ENCODE results near the gene ABHD4.
"Not testable (repeated sequence)": the region's sequence is repeated elsewhere in the genome, so short reads cannot be mapped to it uniquely, and the experiment has no call there.

The ABHD4 gene

DNA sequence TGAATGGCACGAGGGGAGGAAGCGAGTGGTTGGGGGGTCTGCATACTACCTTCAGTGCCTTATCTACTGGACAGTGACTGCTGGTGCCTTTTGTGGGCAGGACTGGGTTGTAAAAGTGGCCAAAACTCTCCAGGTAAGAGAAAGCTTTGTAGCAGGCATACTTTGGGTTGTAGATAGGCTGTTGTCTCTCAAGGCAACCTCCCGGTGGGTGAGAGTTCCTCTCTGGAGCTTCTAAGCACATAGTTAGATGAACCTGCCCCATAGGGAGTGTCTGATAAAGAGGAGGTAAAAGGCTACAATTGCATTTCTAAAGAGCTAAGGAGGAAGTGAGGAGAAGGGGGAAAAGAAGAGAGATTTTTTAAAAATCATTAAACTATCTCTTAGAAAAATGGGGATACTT, 4.9 kb upstream of the ABHD4 start:
- DNase-seq: no peak

GRCh38 chr14:22593601-22594000, 4.5 kb upstream of the ABHD4 start:
- DNase-seq: no peak

DNA sequence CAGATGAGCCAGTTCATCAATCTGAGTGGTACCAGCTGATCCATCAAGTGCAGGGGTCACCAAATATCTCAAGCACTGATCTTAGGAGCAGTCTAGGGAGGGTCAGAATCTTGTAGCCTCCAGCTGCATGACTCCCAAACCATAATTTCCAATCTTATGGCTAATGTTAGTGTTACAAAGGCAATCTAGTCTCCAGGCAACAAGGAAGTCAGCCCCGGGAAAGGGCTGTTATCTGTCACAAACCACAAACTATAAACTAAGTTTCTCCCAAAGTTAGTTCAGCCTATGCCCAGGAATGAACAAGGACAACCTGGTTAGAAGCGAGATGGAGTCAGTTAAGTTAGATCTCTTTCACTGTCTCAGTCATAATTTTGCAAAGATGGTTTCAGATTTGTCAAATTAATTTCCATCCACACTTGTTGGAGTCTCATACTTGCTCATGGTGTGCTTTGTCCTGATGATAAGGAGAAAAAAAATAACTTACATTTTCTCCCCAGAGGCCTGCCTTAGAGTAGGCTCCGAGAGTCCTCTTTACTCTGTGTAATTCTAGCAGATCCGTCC, 3.9 kb upstream of the ABHD4 start:
- DNase-seq: no peak

DNA sequence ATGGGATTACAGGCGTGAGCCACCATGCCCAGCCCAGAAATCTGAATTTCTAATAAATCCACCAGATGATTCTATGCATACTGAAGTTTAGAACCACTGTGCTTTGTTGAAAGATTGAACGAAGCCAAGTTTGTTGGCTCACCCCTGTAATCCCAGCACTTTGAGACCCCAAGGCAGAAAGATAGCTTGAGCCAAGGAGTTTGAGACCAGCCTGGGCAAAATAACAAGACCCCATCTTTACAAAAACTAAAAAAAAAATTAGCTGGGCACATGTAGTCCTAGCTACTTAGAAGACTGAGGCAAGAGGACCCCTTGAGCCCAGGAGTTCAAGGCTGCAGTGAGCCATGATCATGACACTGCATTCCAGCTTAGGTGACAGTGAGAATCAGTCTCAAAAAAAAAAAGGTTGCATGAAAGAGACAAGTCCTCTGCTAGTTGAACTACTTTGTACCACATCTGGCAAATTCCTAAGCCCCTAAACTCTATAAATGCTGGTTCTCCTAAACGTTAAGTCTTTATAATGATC, 1.7 kb upstream of the ABHD4 start:
- no peak for DNase-seq

- no peak for DNase-seq
These were observed 835 bp upstream of the ABHD4 start for GRCh38 chr14:22597265-22597664.

- DNase-seq: no peak
These were observed 365 bp upstream of the ABHD4 start for GRCh38 chr14:22597771-22598098.

DNA sequence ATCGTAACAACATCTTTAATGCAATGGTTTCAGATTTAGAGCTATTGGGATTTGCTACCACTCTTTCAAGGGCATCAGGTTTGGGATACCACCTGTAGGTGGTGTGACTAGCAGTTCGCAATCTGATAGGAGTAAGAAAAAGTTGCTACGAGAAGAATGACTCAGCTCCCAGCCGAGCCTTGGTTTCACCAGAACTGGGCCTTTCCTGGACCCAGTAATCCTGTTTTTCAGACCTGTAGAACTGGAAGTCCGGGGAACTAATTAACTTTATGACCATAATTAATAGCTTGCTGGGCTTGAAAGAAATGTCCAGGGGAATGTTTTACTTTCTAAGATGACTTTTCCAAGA, 770 bp downstream of the ABHD4 start:
- DNase-seq: peak; percentile 5

DNA sequence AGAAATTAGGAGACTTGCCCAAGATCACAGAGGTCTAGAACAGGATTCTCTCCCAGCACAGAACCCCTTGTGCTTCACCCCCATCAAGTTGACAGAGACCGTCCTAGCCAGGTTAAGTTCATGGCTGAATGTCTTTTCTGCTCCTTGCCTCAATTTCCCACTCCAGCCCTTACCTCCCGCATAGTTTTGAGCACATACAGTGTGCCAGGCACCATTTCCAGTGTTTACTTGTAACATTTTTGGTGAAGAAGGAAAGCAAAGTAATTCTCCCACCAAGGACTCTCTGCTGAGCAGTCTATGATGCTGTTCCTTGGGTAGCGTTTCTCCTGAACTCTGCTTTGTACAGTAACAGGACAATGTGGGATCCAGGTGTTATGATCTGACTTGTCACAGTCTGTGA, 1.2 kb downstream of the ABHD4 start:
- no peak for DNase-seq

- no peak for DNase-seq
These were observed 1.9 kb downstream of the ABHD4 start for GRCh38 chr14:22600027-22600426.

GRCh38 chr14:22601456-22601855, 3.4 kb downstream of the ABHD4 start:
- no peak for DNase-seq

- no peak for DNase-seq
These were observed 3.9 kb downstream of the ABHD4 start for GRCh38 chr14:22601996-22602395.

DNA sequence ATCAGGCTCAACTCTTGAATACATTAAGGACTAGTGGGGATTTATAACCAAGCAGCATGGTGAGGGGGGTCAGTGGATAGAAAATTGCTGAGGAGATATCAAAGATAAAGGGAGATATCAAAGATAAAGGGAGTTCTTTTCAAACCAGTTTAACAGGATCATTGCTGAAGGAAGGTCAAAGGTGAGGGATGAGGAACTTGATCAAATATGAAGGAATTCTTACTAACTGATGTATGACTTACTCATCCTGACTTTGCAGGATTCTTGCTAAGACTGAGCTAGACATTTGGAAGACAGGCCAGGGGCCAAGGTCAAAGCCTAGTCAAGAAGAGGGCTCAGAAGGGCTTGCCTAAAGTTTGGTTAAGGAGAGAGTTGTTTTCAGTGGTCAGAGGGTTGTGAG, 4.8 kb downstream of the ABHD4 start:
- DNase-seq: no peak

- peak; percentile 66 for DNase-seq
These were observed 8.3 kb downstream of the ABHD4 start for GRCh38 chr14:22606380-22606779.

DNA sequence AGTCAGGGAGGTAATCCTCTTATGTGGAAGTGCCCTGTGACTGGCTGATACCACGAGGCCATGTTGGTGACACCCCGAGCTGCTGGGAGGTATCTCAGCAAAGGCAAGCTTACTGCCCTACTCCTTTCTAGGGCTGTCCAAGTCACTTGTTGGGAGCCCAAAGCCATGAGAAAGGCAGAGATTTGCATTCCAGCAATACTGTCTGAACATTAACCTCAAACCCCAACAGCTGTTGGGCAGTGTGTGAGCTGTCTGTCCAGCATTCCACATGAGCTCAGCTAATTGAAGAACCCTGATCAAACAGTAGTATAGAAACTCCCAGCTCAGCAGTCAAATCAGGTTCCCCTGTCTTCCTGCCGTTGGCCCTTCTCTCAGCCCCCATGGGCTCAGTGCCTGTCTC, 9.2 kb downstream of the ABHD4 start:
- no peak for DNase-seq

GRCh38 chr14:22610931-22611330, 12.8 kb downstream of the ABHD4 start:
- DNase-seq: no peak

DNA sequence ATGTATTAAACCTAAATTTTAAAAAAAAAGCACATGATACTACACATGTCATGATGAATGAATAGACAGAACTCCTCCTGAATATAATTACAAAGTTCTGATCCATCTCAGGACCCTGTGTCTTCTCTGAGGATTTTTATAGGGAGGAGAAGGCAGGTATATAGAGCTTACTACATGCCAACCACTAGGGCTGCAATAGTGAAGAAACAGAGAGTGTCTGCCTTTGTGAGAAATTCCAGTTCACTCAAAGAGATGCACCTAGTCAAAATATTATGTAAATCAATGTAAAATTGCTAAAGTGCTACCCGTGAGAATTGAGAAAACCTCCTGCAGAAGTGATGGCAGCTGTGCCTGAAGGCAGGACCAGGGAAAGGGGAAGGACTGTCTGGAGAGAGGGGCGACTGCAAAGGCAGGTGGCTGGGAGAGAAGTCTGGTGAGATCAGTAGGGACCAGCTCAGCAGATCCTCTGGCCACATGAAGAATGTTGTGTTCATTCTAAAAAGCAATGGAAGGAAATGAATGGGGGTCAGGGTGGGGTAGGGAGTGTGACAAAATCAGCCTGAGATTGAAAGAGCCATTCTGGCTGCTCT, 15.1 kb downstream of the ABHD4 start:
- no peak for DNase-seq

- no peak for DNase-seq
These were observed 15.7 kb downstream of the ABHD4 start for GRCh38 chr14:22613736-22614239.

DNA sequence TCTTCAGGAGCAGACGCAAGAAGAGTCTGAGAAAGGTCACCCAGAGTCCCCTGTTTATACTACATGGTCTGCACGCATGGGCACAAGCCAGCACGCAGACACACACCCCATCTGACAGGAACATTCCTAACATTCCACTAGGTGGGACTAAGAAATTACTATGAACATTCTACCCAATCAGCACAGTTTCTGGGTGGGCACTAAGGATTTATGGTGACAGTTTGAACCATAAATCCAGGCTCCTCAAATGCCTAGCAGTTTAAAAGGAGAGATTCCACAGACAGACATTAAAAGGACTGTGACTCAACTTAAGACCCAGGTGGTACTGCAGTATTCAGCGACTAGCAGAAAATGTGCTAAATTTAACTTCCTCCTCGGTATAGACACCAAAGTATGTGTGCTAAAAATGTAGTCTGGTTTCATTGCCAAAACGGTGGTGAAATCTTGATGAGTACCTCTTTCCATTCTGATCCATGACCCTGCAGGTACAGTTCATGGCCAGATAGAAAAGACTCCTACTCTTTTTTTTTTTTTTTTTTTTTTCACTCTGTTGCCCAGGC, 16.2 kb downstream of the ABHD4 start:
- DNase-seq: no peak

- DNase-seq: not testable (repeated sequence)
These were observed 17.7 kb downstream of the ABHD4 start for GRCh38 chr14:22615765-22616164.

DNA sequence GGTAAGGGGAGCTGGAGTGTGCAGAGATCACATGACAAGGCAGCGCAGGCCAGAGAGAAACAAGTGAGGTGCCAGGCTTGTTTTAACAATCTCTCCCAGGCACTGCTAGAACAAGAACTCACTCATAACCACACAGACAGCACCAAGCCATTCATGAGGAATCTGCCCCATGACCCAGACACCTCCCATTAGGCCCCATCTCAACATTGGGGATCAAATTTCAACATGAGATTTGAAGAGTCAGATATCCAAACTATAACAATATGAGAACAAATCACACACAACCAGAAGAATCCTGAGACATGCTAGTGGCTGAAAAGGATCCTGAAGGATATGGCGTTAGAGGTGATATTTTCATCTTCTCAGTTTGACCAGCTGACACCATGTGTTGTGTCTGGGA, 24.2 kb downstream of the ABHD4 start:
- no peak for DNase-seq

GRCh38 chr14:22623047-22623446, 24.9 kb downstream of the ABHD4 start:
- DNase-seq: no peak

- DNase-seq: no peak
These were observed 28.5 kb downstream of the ABHD4 start for GRCh38 chr14:22626590-22626989.

DNA sequence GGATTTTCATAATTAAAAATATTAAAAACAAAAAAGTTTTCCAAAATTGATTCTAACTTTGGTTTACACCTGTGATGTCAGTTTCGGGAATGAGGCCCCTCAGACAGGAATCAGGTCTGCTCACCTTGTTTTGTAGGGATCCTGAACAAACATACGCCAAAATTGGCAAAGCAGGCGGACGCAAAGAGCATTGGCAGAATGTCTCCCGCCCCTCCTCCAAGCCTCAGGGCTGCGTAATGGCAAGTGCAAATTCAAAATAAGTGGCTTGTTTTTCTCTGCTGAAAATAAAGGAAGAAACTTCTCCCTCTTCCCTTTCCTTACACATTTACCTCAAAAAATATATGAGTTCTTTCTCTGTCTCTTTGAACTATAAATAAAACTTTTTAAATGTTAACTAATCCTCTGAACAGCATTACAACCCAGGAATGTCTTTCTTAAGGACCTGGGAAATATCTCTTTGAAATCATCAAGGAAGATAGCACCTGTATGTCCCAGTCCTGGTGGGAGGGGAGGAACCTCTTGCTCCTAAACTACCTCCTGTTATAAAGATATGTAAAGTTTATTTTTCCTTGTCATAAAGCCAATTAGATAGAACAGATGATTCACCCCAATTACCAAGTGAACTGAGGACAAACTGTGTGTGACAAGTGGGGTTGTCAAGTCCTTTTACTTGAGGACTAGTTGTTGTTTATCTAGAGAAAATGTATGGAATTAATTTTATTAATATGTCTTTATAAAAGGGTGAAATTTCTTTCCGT, 29.6 kb downstream of the ABHD4 start:
- no peak for DNase-seq

DNA sequence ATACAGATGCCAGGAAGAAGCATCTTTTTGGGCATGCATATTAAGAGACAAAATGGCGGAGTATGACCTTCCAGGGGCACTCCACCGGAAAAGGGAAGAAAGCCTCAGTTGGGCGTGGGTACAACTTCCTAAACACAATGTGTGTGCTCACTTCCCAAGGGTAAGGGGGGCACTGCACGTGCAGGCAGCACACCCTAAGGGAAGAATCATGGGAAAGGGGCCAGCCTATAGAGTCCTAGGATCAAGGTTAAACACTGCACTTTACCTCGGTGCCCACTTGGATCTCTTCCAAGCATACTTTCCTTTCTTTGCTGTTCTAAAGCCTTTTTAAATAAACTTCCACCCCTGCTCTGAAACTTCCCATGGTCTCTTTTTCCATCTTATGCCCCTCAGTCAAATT, 31.3 kb downstream of the ABHD4 start:
- DNase-seq: no peak

Data from COR-L47 (cell line).